ENCODE measurements around the gene ZC3H8.

ZC3H8 gene

GRCh38 chr2:112277596-112278220 is 22.9 kb upstream of the ZC3H8 start:
- no peaks in the 10 kb centered on the region for H3K27me3 ChIP-seq (replicated peaks; ENCODE audit: control insufficient read depth, insufficient read depth, low read length)
- no peak for DNase-seq (ENCODE audit: extremely low read depth, insufficient read length)
- TF ChIP-seq CTCF (IDR thresholded peaks at IDR 0.05; ENCODE audit: insufficient read depth, low read length, poor library complexity, severe bottlenecking) = no peak
- H3K4me3 ChIP-seq (replicated peaks; ENCODE audit: low read depth, low read length) = no peak overlapping the region
- no peaks in the 10 kb centered on the region for H3K36me3 ChIP-seq (ENCODE audit: control insufficient read depth, insufficient read depth, low read length)

- no peak for DNase-seq (ENCODE audit: extremely low read depth, insufficient read length)
- no peak for TF ChIP-seq CTCF (IDR thresholded peaks at IDR 0.05; ENCODE audit: insufficient read depth, low read length, poor library complexity, severe bottlenecking)
- H3K4me3 ChIP-seq (replicated peaks; ENCODE audit: low read depth, low read length) = no peak overlapping the region
These were observed 22.1 kb upstream of the ZC3H8 start for GRCh38 chr2:112276954-112277353.

DNA sequence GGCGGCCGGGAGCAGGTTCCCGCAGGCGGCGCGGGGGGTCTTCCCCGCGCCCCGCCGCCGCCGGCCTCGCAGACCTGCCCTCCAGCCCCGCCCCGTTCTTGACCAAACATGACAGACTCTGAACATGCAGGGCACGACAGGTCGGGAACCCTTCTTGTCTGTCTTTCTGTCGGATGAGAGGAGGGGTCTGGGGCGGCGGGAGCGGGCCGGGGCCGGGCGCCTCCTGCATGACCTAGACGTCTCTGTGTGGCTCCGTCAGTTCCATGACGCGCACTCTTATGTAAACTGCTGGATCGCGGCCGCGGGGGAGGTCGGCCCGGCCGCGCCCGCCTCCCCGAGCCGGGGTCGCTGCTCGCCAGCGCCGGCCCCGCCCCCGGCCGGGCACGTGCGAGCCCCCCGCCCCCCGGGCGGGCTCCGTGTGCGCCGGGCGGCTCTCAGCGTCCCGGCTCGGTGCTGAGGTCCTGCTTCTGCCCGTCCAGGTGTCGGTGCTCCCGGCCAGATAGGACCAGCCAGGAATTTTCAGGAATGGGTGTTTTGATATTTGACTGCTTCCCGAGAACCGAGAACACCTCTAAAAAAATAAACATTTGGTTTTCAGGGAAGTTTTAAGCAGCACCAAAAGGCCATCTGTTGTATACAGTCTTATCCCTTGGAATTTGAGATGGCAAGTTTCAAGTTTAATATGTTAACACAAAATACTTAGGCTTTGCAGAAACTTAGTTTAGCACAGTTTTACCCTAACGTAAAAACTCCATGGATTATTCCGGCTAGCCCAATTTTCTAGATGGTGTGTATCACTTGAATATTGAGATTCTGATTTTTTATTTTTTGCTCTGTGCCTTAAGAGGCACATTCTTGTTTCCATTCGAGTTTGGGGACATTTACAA is 21.3 kb upstream of the ZC3H8 start:
- DNase-seq (ENCODE audit: extremely low read depth, insufficient read length) = peak; percentile 89
- no peak for TF ChIP-seq CTCF (IDR thresholded peaks at IDR 0.05; ENCODE audit: insufficient read depth, low read length, poor library complexity, severe bottlenecking)
- H3K4me3 ChIP-seq (replicated peaks; ENCODE audit: low read depth, low read length) = peak overlapping the region; percentile 99
- H3K36me3 ChIP-seq (ENCODE audit: control insufficient read depth, insufficient read depth, low read length) = no peaks in the 10 kb centered on the region
- no peaks in the 10 kb centered on the region for H3K27me3 ChIP-seq (replicated peaks; ENCODE audit: control insufficient read depth, insufficient read depth, low read length)

More at GRCh38 chr2:112276954-112277353, 22.1 kb upstream of the ZC3H8 start:
- no peaks in the 10 kb centered on the region for H3K27me3 ChIP-seq (replicated peaks; ENCODE audit: control insufficient read depth, insufficient read depth, low read length)
- H3K36me3 ChIP-seq (ENCODE audit: control insufficient read depth, insufficient read depth, low read length) = no peaks in the 10 kb centered on the region

- DNase-seq (ENCODE audit: extremely low read depth, insufficient read length) = peak; percentile 100
These were observed 20.6 kb upstream of the ZC3H8 start, which contains the start of gene ZC3H6 for GRCh38 chr2:112275311-112275886. TSS of gene ZC3H6 (plus strand) at chr2:112275597. CDS start at chr2:112275995, 398 bp downstream.

DNA sequence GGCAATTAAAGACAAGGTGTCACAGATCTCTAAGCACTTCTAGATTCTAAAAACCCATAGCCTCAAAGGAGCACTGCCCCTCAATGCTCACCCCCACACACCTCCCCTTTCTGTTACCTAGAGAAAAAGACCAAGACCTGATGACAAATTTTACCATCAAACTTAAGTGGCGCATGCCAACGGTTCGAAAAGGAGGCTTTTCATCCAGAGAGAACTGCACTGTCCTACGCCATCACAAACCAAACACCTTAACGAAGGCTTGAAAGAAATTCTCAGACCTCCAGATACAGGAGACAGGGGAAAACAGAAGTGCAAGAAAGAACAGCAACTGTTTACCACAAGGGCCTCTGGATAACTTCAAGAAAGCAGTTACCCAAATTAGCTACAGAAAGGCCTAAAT is 18.5 kb upstream of the ZC3H8 start:
- no peaks in the 10 kb centered on the region for H3K36me3 ChIP-seq (ENCODE audit: control insufficient read depth, insufficient read depth, low read length)
- H3K4me3 ChIP-seq (replicated peaks; ENCODE audit: low read depth, low read length) = no peak overlapping the region
- no peak for TF ChIP-seq CTCF (IDR thresholded peaks at IDR 0.05; ENCODE audit: insufficient read depth, low read length, poor library complexity, severe bottlenecking)
- no peaks in the 10 kb centered on the region for H3K27me3 ChIP-seq (replicated peaks; ENCODE audit: control insufficient read depth, insufficient read depth, low read length)
- DNase-seq (ENCODE audit: extremely low read depth, insufficient read length) = no peak

More at GRCh38 chr2:112275311-112275886, 20.6 kb upstream of the ZC3H8 start, which contains the start of gene ZC3H6:
- H3K27me3 ChIP-seq (replicated peaks; ENCODE audit: control insufficient read depth, insufficient read depth, low read length) = no peaks in the 10 kb centered on the region
- TF ChIP-seq CTCF (IDR thresholded peaks at IDR 0.05; ENCODE audit: insufficient read depth, low read length, poor library complexity, severe bottlenecking) = no peak
- no peaks in the 10 kb centered on the region for H3K36me3 ChIP-seq (ENCODE audit: control insufficient read depth, insufficient read depth, low read length)
- H3K4me3 ChIP-seq (replicated peaks; ENCODE audit: low read depth, low read length) = peak within 1 kb of the TSS; percentile 99

Measured in GM06990 (cell line).